Ovary (tissue), 3 donors: Measurements from ENCODE around the gene WRNIP1.

Experiments used
- POLR2A ChIP-seq: fragments of 450-650 bp; IDR thresholded peaks from one replicate; pipeline ENCODE4 v1.6.1; 2017; ENCODE audit warnings: antibody characterized with exemption, mild to moderate bottlenecking, moderate library complexity
- TF ChIP-seq, protein P1 (sequence below), 3 donors: fragments of 450-650 bp in 2 of 3; fragments of 200-600 bp in 1 of 3; IDR thresholded peaks; one replicate each; pipeline versions ENCODE4 v1.5.1 to v1.8.0; 2016 to 2022; ENCODE audit warnings: antibody characterized with exemption in 3 of 3, mild to moderate bottlenecking in 1 of 3
- donor health status: DM: no; HTN: no; CAD: no.

GRCh38 chr6:2828629-2829028 lies 63.4 kb downstream of the WRNIP1 start:
- TF ChIP-seq, protein P1, sequence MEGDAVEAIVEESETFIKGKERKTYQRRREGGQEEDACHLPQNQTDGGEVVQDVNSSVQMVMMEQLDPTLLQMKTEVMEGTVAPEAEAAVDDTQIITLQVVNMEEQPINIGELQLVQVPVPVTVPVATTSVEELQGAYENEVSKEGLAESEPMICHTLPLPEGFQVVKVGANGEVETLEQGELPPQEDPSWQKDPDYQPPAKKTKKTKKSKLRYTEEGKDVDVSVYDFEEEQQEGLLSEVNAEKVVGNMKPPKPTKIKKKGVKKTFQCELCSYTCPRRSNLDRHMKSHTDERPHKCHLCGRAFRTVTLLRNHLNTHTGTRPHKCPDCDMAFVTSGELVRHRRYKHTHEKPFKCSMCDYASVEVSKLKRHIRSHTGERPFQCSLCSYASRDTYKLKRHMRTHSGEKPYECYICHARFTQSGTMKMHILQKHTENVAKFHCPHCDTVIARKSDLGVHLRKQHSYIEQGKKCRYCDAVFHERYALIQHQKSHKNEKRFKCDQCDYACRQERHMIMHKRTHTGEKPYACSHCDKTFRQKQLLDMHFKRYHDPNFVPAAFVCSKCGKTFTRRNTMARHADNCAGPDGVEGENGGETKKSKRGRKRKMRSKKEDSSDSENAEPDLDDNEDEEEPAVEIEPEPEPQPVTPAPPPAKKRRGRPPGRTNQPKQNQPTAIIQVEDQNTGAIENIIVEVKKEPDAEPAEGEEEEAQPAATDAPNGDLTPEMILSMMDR (IDR thresholded peaks at IDR 0.05): no peak
- no peak for TF ChIP-seq POLR2A
